Activated naive CD4-positive, alpha-beta T cell treated with Interleukin-2 at 50 U/mL for 16 hours (primary cell): Measurements from ENCODE around the gene LSMEM2.
"Not testable (repeated sequence)": the region's sequence is repeated elsewhere in the genome, so short reads cannot be mapped to it uniquely, and the experiment has no call there.

Source experiments
- DNase-seq: peaks from one replicate; pipeline ENCODE4 v3.0.0-alpha.2; 2020

The LSMEM2 gene

GRCh38 chr3:50266017-50266416 is 12.9 kb upstream of the LSMEM2 start:
- no peak for DNase-seq

DNA sequence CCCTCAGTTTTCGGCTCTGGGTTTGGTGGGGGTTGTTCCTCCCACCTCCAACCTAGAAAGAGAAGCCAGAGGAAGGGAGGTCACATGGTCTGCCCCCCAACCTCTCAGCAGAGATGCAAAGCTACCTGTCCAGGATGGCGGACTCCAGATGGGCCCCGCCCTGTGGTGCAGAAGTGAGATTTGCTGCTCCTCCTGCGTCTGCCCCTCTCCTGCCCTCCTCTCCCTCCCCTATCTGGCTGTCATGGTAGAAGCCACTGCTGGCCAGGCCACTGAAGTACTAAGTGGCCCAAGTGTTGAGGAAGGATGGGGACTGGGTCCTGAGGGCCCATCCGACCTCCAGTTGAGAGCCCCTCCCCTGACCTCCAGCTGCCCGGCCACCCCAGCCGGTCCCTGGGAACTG is 12.1 kb upstream of the LSMEM2 start:
- no peak for DNase-seq

- DNase-seq = no peak
Measured at GRCh38 chr3:50267280-50267913, 11.5 kb upstream of the LSMEM2 start.

DNA sequence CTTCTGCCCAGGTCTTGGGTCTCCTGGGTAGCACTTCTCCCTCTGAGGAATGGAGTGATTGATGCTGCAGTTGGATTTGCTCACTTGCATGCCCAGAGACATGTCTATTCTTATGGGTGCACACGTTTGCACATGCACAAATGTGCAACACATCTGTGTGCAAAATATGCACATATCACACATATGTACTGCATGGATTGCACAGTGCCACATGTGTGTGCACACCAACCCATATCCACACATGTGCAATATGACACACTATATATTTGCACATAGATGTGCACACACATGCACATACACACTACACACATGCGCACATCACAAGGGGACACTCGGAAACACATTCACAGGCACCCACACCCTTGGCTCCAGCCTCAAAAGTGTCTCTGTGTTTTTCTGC is 10.6 kb upstream of the LSMEM2 start:
- no peak for DNase-seq

DNA sequence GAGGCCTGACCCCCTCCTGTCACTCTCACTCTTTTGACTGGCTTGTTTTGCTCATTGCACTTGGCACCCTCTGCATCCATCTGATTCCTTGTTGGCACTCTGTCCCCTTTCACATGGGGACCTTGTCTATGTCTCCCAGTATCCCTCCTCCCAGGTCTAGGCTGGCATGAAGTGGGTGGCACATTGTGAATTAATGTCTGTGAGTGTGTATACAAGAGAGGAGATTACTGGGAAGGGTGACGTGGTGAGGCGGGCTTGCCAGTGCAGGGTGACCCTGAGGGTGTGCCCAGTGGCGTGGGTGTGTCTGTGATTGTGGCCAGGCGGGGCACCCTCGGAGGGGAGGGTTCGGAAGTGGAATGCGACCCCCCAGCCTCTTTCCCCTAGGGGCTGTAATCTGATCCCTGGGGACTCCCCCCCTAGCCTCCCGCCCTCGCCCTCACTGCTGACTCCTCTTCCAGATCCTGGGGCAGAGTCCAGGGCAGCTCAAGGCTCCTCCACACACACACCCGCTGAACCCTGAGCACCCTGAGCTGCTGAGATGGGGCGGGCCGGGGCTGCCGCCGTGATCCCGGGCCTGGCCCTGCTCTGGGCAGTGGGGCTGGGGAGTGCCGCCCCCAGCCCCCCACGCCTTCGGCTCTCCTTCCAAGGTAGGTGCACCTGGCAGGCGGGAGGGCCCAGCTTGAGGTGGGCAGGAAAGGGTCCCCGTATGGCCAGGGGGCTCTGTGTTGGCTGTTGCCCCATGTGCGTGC is 10.0 kb upstream of the LSMEM2 start, which contains the start of gene SEMA3B:
SEMA3B (plus strand) TSS at position 445 of the 749 bp plus-strand sequence; CDS start at position 539, 94 bp downstream.
- DNase-seq = no peak

DNA sequence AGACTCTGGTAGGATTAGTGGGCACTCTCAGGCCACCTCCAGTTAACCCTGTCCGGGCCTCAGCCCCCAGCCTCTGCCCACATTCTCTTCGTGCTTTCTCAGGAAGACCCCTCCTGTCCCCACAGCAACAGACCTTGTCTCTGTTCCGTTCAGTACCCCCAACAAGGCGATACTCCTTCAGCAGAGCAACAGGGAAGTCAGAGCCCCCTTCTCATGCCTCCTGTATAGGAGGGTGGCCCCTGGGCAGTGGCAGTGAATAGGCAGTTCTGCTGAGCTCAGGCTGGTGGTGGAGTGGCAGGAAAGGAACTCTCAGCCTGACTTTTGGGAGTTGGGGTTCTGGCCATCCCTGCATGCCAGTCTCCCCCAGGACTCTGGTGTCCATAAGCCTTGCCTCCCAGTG is 9.4 kb upstream of the LSMEM2 start:
- DNase-seq = no peak

DNA sequence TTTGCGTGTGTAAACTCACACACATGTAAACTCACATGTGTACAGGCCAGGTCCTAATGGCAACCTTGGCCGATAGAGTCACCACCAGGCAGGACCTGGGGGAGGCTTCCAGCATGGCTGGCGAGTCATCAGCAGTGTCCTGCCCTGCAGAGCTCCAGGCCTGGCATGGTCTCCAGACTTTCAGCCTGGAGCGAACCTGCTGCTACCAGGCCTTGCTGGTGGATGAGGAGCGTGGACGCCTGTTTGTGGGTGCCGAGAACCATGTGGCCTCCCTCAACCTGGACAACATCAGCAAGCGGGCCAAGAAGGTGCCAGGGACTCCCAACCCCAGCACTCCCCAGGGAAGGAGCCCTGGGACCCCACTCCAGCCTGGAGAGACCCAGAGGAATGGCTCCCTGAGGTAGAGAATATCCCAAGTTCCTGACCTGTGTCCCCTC is 8.9 kb upstream of the LSMEM2 start:
- no peak for DNase-seq

DNA sequence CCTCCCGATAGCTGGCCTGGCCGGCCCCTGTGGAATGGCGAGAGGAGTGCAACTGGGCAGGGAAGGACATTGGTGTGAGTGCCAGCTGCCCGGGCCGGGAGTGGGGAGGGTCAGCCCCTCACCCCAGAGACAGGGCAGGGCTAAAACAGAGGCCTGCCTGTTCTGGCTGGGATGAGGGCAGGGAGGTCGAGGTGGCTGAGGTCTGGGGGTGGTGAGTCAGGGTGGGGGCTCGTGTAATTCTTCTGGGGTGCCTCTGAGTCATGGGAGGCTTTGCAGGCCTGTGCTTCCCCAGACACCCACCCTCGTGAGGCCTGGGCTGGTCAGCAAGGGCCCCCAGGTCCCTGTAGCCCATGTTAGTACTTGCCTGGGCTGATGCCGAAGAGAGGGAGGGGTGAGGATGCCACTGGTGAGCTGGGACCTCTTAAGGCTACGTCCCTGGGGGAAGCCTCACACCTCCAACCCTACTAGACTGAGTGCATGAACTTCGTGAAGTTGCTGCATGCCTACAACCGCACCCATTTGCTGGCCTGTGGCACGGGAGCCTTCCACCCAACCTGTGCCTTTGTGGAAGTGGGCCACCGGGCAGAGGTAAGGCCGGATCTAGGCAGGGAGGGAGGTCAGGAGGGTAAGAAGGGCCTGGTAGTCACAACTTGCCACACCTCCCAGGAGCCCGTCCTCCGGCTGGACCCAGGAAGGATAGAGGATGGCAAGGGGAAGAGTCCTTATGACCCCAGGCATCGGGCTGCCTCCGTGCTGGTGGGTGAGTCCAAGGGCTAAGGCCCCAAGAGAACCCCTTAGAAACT is 8.3 kb upstream of the LSMEM2 start:
- DNase-seq = no peak

DNA sequence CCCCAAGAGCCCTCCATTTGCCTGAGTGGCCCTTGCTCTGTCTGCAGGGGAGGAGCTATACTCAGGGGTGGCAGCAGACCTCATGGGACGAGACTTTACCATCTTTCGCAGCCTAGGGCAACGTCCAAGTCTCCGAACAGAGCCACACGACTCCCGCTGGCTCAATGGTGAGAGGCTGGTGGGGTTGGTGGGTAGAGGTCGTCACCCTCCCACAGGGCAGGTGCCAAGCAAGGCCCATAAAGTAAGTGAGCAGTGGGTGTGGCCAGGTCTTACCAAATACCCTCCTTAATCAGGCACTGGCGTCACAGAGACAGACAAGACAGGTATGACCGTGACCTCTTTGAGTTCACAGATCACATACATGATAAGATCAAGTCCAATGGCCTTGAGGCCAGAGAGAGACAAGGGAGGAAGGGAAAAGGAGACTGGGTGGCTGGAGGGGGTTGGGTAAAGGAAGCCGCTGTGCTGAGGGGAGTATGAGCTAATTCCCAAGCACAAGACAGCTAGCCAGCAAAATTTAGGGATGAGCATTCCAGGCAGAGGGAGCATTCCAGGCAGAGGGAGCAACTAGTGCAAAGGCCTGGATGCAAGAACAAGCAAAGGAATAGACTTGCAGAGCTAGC is 7.5 kb upstream of the LSMEM2 start:
- no peak for DNase-seq

DNA sequence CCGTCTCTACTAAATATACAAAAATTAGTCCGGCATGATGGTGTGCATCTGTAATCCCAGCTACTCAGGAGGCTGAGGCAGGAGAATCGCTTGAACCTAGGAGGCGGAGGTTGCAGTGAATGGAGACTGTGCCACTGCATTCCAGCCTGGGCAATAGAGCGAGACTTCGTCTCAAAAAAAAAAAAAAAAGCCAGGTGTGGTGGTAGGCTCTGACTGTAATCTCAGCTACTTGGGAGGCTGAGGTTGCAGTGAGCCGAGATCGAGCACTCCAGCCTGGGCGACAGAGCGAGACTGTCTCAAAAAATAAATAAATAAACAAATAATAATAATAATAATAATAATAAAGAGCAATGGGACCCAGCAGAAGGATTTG is 6.4 kb upstream of the LSMEM2 start:
- not testable (repeated sequence) for DNase-seq

DNA sequence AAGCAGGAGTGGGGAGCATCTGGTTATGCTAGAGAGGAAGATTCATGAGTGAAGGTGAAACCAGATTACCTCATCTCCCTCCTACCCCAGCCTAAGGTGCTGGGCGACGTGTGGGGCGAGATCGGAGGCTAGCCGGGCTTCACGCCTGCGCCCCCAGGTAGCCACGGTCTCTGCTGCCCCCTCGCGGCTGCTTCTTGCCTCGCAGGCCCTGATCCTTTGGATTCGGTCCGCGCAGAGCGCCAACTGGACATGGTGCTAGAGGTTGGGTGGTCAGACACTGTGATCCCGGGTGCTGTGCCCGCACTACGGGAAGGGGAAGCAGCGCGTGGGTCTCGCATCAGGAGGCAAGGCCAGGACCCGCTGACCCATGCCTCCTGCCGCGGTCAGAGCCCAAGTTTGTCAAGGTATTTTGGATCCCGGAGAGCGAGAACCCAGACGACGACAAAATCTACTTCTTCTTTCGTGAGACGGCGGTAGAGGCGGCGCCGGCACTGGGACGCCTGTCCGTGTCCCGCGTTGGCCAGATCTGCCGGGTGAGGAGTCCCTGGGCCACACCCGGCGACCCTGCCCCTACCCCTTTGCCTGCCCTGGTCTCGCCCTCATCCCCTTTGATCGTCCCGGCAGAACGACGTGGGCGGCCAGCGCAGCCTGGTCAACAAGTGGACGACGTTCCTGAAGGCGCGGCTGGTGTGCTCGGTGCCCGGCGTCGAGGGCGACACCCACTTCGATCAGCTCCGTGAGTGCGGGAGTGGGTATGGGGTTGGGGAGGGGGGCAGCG is 5.8 kb upstream of the LSMEM2 start:
- DNase-seq = peak; percentile 91

DNA sequence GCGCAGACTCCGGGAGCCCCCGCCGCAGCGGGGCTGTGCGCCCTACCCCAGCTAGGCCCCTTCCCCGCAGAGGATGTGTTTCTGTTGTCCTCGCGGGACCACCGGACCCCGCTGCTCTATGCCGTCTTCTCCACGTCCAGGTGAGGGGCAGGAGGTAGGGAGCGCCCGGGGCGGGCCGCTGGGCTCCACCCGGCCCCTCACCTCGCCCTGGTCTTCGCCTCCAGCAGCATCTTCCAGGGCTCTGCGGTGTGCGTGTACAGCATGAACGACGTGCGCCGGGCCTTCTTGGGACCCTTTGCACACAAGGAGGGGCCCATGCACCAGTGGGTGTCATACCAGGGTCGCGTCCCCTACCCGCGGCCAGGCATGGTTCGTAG is 5.2 kb upstream of the LSMEM2 start:
- no peak for DNase-seq

DNA sequence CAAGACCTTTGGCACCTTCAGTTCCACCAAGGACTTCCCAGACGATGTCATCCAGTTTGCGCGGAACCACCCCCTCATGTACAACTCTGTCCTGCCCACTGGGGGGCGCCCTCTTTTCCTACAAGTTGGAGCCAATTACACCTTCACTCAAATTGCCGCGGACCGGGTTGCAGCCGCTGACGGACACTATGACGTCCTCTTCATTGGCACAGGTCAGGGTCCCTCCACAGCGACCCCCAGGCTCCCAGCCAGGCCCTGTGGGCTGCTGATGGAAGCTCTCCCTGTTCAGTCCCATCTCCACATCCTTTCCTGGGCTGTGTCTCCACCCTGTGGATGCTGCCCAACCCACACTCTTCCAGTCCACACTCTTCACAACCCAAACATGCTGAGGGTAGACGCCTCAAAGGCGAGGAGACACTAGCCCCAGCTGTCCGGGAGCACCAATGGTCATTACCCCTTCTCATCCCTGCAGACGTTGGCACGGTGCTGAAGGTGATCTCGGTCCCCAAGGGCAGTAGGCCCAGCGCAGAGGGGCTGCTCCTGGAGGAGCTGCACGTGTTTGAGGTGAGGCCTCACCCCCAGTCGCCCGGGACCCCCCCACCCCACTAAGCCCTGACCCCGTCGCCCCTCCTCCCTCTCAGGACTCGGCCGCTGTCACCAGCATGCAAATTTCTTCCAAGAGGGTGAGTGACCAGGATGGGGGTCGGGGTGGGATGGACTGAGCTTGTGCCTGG is 4.3 kb upstream of the LSMEM2 start:
- peak; percentile 77 for DNase-seq

DNA sequence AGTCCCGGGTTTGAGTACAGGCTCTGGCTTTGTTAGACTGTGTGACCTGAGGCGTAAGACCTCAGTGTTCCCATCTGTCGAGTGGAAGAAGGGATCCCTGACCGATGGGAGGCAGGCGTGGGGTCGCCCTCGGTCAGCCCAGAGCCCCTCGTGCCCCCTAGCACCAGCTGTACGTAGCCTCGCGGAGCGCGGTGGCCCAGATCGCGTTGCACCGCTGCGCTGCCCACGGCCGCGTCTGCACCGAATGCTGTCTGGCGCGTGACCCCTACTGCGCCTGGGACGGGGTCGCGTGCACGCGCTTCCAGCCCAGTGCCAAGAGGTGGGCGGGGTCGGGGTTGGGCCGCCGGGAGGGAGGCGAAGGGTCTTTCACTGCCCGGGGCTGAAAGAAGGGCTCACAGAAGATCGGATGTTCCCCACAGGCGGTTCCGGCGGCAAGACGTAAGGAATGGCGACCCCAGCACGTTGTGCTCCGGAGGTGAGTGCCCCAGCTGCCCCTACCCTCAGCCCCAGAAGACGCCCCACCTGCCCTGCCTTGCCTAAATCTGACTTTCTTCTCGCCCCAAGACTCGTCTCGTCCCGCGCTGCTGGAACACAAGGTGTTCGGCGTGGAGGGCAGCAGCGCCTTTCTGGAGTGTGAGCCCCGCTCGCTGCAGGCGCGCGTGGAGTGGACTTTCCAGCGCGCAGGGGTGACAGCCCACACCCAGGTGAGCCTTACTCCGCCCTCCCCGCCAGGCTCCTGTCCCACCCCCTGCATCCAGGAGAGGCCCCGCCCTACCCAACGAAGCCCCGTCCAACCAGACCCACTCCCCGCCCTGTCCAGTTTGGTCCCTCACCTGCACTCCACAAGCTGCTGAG is 3.5 kb upstream of the LSMEM2 start:
- no peak for DNase-seq

DNA sequence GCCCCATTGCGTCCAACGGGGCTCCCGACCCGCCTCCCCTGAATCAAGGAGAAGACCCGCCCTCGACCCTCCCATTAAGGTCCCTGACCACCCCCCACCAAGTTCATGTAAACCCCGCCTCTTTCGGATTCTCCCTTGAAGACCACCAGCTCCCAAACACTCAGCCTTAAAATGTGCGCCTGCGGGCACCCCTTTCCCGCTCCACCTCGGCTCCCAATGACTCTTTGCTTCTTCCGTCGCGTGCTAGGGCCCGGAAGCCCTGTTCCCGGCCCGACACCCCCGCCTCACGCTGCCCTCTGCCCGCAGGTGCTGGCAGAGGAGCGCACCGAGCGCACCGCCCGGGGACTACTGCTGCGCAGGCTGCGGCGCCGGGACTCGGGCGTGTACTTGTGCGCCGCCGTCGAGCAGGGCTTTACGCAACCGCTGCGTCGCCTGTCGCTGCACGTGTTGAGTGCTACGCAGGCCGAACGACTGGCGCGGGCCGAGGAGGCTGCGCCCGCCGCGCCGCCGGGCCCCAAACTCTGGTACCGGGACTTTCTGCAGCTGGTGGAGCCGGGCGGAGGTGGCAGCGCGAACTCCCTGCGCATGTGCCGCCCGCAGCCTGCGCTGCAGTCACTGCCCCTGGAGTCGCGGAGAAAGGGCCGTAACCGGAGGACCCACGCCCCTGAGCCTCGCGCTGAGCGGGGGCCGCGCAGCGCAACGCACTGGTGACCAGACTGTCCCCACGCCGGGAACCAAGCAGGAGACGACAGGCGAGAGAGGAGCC is 2.7 kb upstream of the LSMEM2 start:
- no peak for DNase-seq

GRCh38 chr3:50276762-50277101 is 2.2 kb upstream of the LSMEM2 start:
- no peak for DNase-seq

- no peak for DNase-seq
Measured at GRCh38 chr3:50278123-50278879, 586 bp upstream of the LSMEM2 start.

- no peak for DNase-seq
Measured at GRCh38 chr3:50279255-50280016, 549 bp downstream of the LSMEM2 start.

GRCh38 chr3:50284121-50284520 is 5.2 kb downstream of the LSMEM2 start:
- DNase-seq = not testable (repeated sequence)
